ENCODE data around the gene KRT35. TPM values are rescaled to one million over a fixed set of nuclear protein-coding genes. Genes with fewer than 3 reads are reported as not detected.
A peak's percentile ranks its signal among the peaks of the same experiment; 100 is the strongest.

The KRT35 gene
- polyA plus RNA-seq, 12 donors: 0.11 TPM; not detected in 11

DNA sequence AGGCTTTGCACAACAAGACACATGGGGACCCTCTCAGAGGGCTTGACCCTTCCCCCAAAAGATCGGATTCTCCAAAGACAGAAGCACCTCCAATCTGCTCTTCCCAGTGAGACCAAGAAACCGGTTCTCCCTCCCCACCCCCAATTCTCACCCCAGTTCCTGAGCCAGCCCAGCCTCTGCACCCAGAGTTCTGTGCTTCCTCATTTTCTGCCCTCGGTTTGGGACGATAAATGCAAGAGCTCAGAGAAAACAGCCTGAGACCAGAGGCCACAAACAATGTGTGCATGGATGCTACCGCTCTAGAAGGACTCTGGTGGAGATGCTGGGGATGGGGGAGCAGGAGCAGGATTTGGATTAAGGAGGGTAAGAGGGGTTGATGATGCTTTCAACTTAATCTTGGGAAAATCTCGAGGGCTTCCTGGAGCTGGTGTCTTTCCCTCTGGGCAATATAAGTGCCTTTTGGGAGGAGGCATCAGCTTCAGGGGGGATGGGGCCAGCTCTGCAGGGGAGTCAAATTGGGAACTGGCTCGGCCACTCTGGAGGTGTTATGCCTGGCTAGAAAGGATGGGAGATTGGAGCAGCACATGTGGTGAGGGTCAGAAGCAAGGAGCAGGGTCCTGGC is 31.7 kb upstream of the KRT35 start:
- no peak for DNase-seq

DNA sequence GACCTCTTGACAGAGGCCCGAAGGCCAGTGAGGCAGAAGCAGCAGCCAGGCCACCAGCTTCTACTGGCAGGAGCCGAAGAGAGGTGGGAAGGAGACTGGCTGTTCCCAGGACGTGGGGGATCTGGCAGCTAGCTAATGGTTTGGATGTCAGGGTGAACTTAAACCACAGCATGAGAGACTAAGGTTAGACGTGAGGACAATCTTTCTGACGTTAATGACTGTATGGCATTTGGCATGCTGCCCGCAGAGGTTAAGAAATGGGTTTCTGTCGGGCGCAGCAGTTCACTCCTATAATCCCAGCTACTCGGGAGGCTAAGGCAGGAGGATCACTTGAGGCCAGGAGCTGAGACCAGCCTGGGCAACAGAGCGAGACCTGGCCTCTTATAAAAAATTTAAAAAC is 30.8 kb upstream of the KRT35 start:
- DNase-seq: no peak

DNA sequence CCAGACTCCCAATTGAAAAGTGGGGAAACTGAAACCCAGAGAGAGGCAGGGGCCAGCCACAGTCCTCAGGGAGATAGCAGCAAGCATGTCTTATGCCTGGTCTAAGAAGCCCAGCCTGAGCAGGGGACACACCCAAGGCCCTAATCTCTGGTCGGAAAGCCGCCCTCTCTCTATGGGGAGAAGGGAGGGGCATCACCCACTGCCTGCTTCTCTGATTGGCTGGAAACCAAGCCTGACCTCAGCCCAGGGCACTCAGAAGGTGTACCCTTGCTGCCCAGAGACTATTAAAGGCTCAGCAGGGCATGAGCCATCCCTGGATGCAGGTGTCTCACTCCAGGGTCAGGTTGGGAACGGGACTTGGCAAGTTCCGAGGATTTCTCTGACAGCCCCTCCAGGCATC is 30.2 kb upstream of the KRT35 start:
- no peak for DNase-seq

- no peak for DNase-seq
These were observed 29.5 kb upstream of the KRT35 start for GRCh38 chr17:41510251-41511065.

DNA sequence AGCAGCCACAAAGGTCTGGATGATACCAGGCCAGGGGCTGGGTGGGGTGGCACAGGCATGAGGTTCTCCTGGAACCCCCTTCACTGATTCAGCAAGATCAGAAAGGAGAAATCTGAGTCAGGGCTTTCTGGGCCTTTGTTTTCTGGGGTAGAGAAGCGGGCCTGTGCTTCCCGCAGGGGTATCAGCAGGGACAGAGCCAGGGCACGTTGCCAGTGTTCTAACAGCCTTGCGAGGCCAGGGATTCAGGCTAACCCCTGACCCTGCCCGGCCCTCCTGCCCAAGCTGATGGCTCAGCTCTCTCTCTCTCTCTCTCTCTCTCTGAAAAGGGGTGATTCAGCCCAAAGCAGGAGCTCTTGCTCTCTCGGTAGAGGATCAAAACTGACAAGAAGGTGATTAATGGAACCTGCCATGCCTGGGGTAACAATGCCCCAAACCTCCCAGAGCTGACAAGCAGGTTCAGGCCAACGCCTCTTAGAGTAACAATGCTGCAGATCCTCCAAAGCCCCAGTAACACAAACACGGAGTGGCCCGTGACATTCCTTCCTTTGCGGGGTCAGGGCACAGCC is 26.4 kb upstream of the KRT35 start:
- no peak for DNase-seq

DNA sequence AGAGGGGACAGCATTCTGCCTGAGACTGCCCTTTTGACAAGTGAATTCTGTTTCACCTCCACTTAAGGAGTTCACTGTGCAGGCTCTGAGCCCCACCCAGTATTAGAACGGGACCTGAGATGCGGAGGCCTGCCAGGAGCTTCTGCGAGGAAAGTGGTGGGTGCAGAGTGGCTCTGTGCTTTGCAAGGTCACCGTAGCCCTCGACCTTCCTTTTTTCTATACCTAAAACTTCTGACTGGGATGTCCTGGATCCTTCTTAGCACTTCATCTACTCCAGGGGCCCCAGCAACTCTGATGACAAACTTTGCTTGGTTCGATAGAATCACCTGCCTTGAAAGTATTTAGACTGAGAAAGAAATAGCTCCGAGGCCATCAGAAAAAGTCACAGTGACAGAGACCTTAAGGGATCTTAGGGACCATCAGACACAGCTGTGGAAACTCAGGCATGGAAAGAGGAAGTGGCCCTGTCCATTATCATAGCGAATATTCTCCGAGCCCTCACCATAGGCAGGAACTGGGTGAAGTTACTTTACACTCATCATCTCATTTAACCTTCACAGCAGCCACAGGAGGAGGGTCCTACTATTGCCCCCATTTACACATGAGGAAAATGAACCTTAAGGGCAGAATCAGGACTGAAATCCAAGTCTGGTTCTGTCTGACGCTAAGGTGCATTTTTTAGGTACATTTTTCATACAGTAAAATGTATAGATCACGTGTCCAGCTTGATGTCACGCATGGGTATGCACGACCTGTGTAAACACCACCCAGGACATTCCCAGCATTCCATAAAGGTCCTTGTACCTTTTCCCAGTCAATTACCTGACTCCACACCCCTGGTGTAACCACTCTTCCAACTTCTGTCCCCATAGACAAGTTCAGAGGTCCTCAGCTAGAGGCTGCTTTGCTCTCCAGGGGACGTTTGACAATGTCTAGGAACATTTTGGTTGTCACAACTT is 25.1 kb upstream of the KRT35 start:
- DNase-seq: no peak

GRCh38 chr17:41505007-41505808 is 24.3 kb upstream of the KRT35 start, which contains the start of gene KRT13:
KRT13 (minus strand) TSS chr17:41505612; CDS start chr17:41505550, 62 bp downstream.
- DNase-seq: no peak

DNA sequence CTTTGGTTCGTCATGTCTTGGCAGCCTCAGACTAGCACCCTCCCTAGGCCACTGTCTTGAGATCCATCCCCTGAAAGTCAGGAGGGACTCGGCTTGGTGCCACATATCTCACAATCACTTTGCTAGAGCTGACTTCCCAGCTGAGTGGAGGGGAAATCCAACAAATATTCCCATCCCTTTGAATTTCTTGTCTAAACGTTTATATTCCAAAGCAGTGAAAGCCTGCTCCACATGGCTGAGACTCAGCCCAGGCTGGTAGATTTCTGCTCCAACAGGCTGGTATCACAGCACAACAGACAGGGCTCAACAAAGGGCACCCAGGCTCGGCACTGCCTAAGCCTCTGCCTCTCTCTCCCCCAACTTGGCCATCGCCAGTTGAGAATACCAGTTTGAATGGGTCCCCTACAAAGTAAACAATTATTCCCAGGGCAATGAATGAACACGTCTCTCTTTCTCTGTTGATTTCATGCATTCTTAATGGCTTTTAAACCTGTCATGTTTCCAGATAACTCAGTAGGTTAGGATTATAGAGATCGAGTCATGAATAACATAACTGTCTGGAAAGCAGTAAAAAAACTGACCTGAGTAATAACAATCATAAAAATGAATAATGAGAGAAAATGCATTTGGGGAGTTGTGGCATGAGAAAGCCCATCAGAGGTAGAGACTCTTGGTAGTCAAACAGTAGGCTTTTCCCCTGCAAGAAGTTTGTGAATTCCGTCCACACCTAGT is 23.5 kb upstream of the KRT35 start:
- no peak for DNase-seq

GRCh38 chr17:41503202-41503601 is 22.3 kb upstream of the KRT35 start:
- DNase-seq: no peak

DNA sequence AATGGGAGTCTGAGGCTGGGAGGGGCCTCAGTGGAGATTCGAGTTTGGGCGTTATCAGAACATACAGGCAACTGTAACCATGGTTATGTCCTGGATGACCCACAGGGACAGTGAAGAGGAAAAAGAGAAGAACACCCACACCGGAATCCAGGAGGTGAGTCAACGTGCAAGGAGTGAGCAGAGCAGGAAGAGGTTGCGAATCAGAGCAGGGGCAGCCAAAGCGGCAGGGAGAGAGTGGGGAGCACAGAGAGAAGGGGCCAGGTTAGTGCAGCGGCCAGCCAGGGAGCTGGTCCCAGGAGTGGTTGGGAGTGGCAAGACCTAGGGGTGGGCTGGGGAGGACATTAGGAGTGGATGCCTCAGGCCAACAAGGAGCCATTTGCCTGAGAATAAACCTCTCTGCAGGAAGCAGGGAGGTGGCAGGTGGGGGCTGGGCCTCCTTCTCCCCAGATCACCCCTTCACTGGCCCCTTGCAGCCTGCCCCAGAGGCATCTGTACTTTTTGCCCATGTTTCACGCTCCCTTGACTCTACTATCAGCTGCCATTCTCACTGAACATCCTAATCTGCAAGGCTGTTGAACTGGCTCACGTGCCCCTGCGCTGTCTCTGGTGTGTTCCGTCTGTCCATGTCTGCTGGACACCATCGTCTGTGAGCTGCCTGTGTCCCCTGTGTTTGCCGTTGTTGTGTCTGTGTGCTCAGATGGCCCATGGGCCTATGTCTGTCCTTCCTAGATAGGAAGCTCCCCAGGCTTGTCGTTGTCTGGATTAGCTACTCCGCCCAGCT is 19.4 kb upstream of the KRT35 start:
- no peak for DNase-seq

DNA sequence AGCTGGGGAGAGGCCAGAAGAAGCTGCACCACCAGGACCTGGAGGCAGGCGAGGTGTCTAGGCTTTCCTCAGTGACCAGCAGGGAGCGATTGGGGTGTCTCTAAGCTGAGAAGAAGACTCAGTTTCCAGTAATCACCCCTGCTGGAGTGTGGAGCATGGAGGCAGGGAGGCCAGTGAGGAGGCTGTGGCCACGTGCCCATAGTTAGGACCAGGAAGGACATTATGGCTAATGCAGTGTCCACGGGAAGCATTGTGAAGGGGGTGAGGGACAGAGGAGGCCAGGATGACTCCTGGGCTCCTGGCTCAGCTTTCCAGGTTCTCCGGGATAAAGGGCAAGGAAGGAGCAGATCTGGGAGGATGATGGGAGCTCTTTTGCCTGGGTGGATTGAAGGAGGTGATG is 18.8 kb upstream of the KRT35 start:
- no peak for DNase-seq

DNA sequence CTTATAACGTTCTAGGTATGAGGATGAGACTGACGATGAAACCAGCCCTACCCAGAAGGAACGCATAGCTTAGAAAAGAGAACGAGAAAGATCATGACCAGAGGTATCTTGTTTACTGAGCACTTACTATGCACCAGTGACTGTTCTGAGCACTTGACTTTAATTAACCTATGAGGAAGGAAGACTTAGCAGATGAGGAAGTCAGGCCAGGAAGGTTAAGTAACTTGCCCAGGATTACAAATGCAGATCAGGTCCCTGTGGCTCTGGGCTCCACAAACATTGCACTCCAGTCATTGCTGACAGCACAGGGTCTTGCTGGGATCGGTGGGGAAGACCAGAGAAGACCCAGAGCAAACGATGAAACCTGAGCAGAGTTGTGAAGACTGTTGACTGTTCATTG is 17.3 kb upstream of the KRT35 start:
- DNase-seq: no peak

GRCh38 chr17:41496803-41497484 is 16.0 kb upstream of the KRT35 start:
- peak; percentile 16 for DNase-seq

DNA sequence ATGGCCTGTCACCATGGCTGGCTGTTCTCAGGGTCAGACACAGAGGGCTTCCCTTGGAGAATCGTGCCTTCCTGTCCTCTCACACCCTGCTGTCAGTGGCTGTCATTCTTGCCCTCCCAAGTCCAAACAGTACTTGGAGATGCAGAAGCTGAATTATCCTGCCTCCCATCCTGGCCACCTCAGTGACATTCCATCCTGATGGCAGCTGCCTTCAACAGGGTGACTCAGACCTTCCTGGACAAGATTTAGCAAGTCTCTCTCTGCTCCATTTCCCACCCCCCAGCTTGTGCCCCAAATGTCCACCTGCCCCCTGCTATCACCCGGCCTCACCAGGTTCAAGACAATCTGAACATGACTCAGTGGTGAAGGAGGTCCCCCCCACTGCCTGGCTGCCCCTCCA is 13.6 kb upstream of the KRT35 start:
- no peak for DNase-seq

DNA sequence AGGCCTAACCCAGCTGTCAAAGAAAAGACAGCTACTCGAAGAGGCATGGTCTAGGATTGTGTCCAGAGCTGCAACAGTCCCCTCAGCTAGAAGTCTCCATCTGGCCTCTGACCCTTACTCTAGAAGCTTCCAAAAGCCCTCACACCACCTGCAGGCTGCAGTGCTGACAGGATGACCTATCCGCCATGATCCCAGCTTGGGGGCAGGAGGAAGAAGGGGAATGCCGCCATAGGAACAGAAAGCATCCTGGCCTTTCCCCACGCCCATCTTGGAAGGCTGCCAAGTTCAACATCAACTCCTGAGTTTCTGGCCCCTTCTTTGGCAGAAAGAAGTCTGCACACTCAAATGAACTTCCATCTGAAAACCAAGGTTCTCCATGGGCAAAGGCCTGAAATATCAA is 11.8 kb upstream of the KRT35 start:
- peak; percentile 17 for DNase-seq

DNA sequence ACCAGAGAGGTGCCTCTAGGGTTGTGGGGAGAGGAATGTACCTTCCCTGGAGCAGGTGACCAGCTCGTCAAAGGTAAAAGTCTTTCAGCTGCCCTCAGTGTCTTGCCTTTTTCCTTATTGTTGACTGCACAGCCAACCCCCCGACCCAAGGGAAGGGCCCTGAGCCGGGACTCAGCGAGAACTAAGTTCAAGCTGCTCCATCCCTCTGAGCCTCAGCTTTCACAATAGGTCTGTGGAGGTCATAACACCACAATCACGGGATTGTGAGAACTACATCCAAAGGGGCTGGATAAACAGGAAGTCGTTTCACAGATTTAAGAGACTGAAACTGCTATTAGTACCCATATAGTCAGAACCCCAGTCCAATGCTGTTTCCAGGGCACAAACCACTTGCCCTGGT is 11.4 kb upstream of the KRT35 start:
- no peak for DNase-seq

DNA sequence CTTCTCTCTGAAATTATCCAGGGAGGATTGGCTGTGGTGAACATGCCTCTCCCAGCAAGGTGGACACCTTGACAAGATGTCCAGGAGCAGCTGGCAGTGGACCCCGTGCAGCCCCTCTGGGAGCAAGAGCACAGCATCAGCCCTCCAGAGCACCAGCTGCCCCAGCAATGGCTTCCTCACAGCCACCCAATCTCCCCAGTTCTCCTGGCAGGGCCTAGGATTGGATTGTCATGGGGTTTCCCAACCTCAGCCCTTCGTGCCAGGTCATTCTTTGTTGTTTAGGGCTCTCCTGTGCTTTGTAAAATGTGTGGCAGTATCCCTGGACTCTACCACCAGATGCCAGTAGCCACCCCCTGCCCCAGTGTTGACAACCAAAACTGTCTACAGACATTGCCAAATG is 10.5 kb upstream of the KRT35 start:
- no peak for DNase-seq

DNA sequence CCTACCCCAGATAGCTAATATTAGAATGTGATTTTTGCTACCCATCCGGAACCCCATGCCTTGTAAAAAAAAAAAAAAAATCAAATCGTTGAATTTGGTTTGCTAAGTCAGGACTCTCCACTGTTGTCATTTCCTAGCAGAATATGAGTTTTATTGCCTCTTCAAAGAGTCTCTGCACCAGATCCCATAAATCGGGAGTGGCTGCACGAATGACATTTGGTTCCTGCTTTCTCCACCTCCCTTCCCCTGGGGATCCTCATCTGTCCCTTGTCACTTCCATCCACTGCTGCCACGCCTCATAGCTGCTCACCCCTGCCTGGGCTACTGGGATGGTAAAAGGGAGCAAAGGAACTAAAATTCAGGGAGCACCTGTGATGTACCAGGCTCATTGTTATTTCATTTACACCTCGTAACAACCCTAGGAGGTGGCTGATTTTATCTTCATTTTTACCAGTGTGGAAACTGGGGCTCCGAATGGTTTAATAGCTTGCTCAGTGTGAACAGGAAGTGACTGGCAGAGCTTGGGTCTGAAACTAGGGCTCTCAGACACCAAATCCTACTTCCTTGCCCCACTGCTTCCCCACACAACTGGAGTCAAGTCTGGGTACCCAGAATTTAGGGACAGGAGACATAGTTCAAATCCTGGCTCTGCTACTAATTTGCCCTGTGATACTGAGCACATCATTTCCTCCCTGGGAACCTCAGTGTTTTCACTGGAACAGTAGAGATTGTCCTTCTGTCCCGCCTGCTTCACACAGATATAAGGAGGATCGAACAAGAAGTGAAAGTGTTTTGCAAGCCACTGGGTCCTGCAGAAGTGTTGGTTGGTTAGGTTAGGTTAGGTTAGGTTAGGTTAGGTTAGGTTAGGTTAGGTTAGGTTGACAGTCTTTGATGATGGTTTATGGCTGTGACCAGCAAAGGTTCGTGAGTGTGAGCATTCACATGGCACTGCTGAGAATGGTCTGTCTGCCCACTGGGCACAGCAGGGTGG is 9.3 kb upstream of the KRT35 start:
- DNase-seq: no peak
